ENCODE data around the gene DHX9. TPM values are rescaled to one million over a fixed set of nuclear protein-coding genes. Genes with fewer than 3 reads are reported as not detected.

DHX9 gene
- total RNA-seq, 1 donor from 2014 or later = 88.6 TPM

GRCh38 chr1:182909578-182909977, 70.4 kb downstream of the DHX9 start:
- Histone ChIP-seq H3K4me3 (no peak overlapping the region), H3K9me3 (peaks cover 3% of the 10 kb centered on the region), H3K36me3 (no peaks in the 10 kb centered on the region), H3K27ac (no peak overlapping the region), H3K4me1 (no peaks in the 10 kb centered on the region), H3K27me3 (no peaks in the 10 kb centered on the region)
- TF ChIP-seq POLR2A (IDR thresholded peaks at IDR 0.05) (no peak), CTCF (IDR thresholded peaks at IDR 0.05) (no peak), POLR2AphosphoS5 (IDR thresholded peaks at IDR 0.05; ENCODE audit: insufficient read depth in 1 of 2, low read depth in 1 of 2) (no peak)
- no peak for DNase-seq (ENCODE audit: extremely low spot score in 2 of 2)
- intact Hi-C loops (cut with DNase I) = no loop called here

DNA sequence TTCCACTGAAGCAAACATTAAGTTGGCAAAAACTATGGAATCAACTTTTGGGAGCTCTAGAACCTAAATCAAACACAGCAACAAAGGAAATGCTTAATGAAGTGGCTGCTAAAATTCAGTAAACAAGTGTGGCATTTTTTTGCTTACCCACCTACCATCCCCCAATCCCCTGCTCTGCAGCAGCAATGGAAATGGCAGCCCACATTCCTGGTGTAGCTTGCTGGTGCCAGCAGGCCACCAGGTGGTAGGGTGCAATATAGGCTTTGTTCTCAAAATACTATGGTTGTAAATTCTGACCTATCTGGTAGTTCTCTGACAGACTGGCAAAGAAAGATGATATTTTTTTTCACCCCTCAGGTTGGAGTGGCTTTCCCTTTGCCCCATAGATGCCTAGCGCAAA, 71.0 kb downstream of the DHX9 start:
- Histone ChIP-seq H3K36me3 (no peaks in the 10 kb centered on the region), H3K4me3 (no peak overlapping the region), H3K27ac (no peak overlapping the region), H3K9me3 (peaks cover 3% of the 10 kb centered on the region), H3K27me3 (no peaks in the 10 kb centered on the region), H3K4me1 (no peaks in the 10 kb centered on the region)
- intact Hi-C loops (cut with DNase I) = no loop called here
- no peak for TF ChIP-seq POLR2A (IDR thresholded peaks at IDR 0.05)
- no peak for TF ChIP-seq POLR2AphosphoS5 (IDR thresholded peaks at IDR 0.05; ENCODE audit: insufficient read depth in 1 of 2, low read depth in 1 of 2)
- no peak for TF ChIP-seq CTCF (IDR thresholded peaks at IDR 0.05)
- no peak for DNase-seq (ENCODE audit: extremely low spot score in 2 of 2)

DNA sequence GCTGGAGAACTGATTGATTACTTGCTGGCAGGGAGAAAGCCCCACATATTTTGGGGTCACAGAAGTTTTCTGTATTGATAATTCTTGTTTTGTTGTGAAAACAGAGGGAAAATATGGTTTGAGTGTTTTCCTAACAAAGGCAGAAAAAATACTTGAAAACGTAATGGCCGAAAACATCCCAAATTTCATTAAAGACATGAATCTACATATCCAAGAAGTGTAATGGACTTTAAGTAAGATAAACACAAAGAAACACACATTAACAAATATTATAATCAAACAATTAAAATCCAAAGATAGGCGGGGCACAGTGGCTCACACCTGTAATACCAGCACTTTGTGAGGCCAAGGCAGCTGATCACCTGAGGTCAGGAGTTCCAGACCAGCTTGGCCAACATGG, 74.3 kb downstream of the DHX9 start:
- Histone ChIP-seq H3K4me3 (no peak overlapping the region), H3K27me3 (no peaks in the 10 kb centered on the region), H3K27ac (no peak overlapping the region), H3K4me1 (no peaks in the 10 kb centered on the region), H3K36me3 (no peaks in the 10 kb centered on the region), H3K9me3 (peaks cover 3% of the 10 kb centered on the region)
- DNase-seq (ENCODE audit: extremely low spot score in 2 of 2) = no peak
- intact Hi-C loops (cut with DNase I) = no loop called here
- TF ChIP-seq POLR2AphosphoS5 (IDR thresholded peaks at IDR 0.05; ENCODE audit: insufficient read depth in 1 of 2, low read depth in 1 of 2) = no peak
- no peak for TF ChIP-seq POLR2A (IDR thresholded peaks at IDR 0.05)
- no peak for TF ChIP-seq CTCF (IDR thresholded peaks at IDR 0.05)

DNA sequence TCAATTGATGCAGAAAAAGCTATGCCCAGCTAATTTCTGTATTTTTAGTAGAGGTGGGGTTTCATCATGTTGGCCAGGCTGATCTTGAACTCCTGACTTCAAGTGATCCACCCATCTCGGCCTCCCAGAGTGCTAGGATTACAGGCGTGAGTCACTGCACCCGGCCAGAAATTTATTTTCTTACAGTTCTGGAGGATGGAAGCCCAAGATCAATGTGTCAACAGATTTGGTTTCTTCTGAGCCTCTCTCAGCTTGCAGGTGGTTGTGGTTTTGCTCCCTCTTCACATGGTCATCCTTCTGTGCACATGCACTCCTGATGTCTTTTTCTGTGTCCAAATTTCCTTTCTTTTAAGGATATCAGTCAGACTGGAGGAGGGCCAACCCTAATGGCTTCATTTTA, 78.2 kb downstream of the DHX9 start:
- no peaks in the 10 kb centered on the region for H3K9me3 ChIP-seq
- no peaks in the 10 kb centered on the region for H3K36me3 ChIP-seq
- no peak overlapping the region for H3K27ac ChIP-seq
- no peak overlapping the region for H3K4me3 ChIP-seq
- no peaks in the 10 kb centered on the region for H3K27me3 ChIP-seq
- intact Hi-C loops (cut with DNase I) = no loop called here
- H3K4me1 ChIP-seq = no peaks in the 10 kb centered on the region
- no peak for DNase-seq (ENCODE audit: extremely low spot score in 2 of 2)
- no peak for TF ChIP-seq POLR2A (IDR thresholded peaks at IDR 0.05)
- TF ChIP-seq POLR2AphosphoS5 (IDR thresholded peaks at IDR 0.05; ENCODE audit: insufficient read depth in 1 of 2, low read depth in 1 of 2) = no peak
- no peak for TF ChIP-seq CTCF (IDR thresholded peaks at IDR 0.05)

- intact Hi-C loops (cut with DNase I) = no loop called here
- TF ChIP-seq POLR2AphosphoS5 (IDR thresholded peaks at IDR 0.05; ENCODE audit: insufficient read depth in 1 of 2, low read depth in 1 of 2) (no peak), POLR2A (IDR thresholded peaks at IDR 0.05) (no peak), CTCF (IDR thresholded peaks at IDR 0.05) (no peak)
- Histone ChIP-seq H3K27ac (no peak overlapping the region), H3K4me3 (no peak overlapping the region), H3K36me3 (no peaks in the 10 kb centered on the region), H3K9me3 (no peaks in the 10 kb centered on the region), H3K4me1 (no peaks in the 10 kb centered on the region), H3K27me3 (no peaks in the 10 kb centered on the region)
- DNase-seq (ENCODE audit: extremely low spot score in 2 of 2) = no peak
Observed at GRCh38 chr1:182925661-182926060, 86.5 kb downstream of the DHX9 start.

Data from vagina (tissue), 2 donors.